Neuronal stem cell (in vitro differentiated cells): ENCODE results near the gene NHS.

Experiments used
- DNase-seq: peaks from one replicate; pipeline ENCODE4 v3.0.0-alpha.2; 2013; ENCODE audit warnings: low spot score
- H2AFZ ChIP-seq: one replicate; pipeline ENCODE4 v1.6.1; 2013; ENCODE audit warnings: mild to moderate bottlenecking, low read length, inconsistent platforms
- H2AK5ac ChIP-seq: 2 replicates; pipeline ENCODE4 v1.6.1; 2013; ENCODE audit warnings: low read depth, mild to moderate bottlenecking, inconsistent platforms, low read length, moderate library complexity, mixed read lengths
- H2BK120ac ChIP-seq: 2 replicates; pipeline ENCODE4 v1.6.1; 2013; ENCODE audit warnings: low read depth, mild to moderate bottlenecking, inconsistent platforms, low read length, moderate library complexity, mixed read lengths
- H2BK12ac ChIP-seq: one replicate; pipeline ENCODE4 v1.6.1; 2013; ENCODE audit warnings: low read length, inconsistent platforms
- H2BK15ac ChIP-seq: 2 replicates; pipeline ENCODE4 v1.6.1; 2013; ENCODE audit warnings: mild to moderate bottlenecking, low read length, inconsistent platforms, mixed read lengths
- H2BK5ac ChIP-seq: one replicate; pipeline ENCODE4 v1.6.1; 2013; ENCODE audit warnings: inconsistent platforms, mild to moderate bottlenecking, low read length, moderate library complexity
- H3K14ac ChIP-seq: one replicate; pipeline ENCODE4 v1.6.1; 2013; ENCODE audit warnings: low read length, inconsistent platforms
- H3K18ac ChIP-seq: 2 replicates; pipeline ENCODE4 v1.6.1; 2013; ENCODE audit warnings: low read length, inconsistent platforms
- H3K23ac ChIP-seq: 2 replicates; pipeline ENCODE4 v1.6.1; 2013; ENCODE audit warnings: low read depth, mild to moderate bottlenecking, mixed read lengths, low read length, inconsistent platforms; ENCODE audit not compliant: poor library complexity
- H3K27ac ChIP-seq: replicated peaks from 3 replicates; pipeline ENCODE4 v1.5.1; 2013; ENCODE audit warnings: low read length, inconsistent platforms
- H3K27me3 ChIP-seq, 3 experiments: 2 replicates each; pipeline ENCODE4 v1.6.1; 2013; ENCODE audit warnings: low read length in 3 of 3, mild to moderate bottlenecking in 2 of 3, inconsistent platforms in 1 of 3, low read depth in 1 of 3, mixed read lengths in 1 of 3, moderate library complexity in 1 of 3; ENCODE audit not compliant: control insufficient read depth in 3 of 3, insufficient read depth in 3 of 3
- H3K36me3 ChIP-seq, 2 donors: replicated peaks in 1 of 2; 2 replicates each; pipeline ENCODE4 v1.6.1; 2013; ENCODE audit warnings: low read length in 2 of 2; ENCODE audit not compliant: control insufficient read depth in 2 of 2, insufficient read depth in 2 of 2
- H3K4ac ChIP-seq: 2 replicates; pipeline ENCODE4 v1.6.1; 2013; ENCODE audit warnings: inconsistent platforms, mild to moderate bottlenecking, low read length, moderate library complexity
- H3K4me1 ChIP-seq, 2 donors: 1 replicate in 1 of 2; 2 replicates in 1 of 2; pipeline ENCODE4 v1.6.1; 2013; ENCODE audit warnings: low read length in 2 of 2, low read depth in 1 of 2; ENCODE audit not compliant: control insufficient read depth in 2 of 2, insufficient read depth in 1 of 2
- H3K4me2 ChIP-seq: one replicate; pipeline ENCODE4 v1.6.1; 2013; ENCODE audit warnings: mild to moderate bottlenecking, low read length, inconsistent platforms; ENCODE audit not compliant: insufficient read depth, poor library complexity, severe bottlenecking
- H3K4me3 ChIP-seq, 2 donors: 2 replicates each; pipeline ENCODE4 v1.5.1; 2013; ENCODE audit warnings: low read length in 2 of 2, mild to moderate bottlenecking in 2 of 2, inconsistent platforms in 1 of 2, moderate library complexity in 1 of 2
- H3K79me1 ChIP-seq: one replicate; pipeline ENCODE4 v1.6.1; 2013; ENCODE audit warnings: low read depth, mild to moderate bottlenecking, inconsistent platforms, low read length, moderate library complexity
- H3K9ac ChIP-seq: one replicate; pipeline ENCODE4 v1.6.1; 2013; ENCODE audit warnings: mild to moderate bottlenecking, low read depth, low read length, inconsistent platforms; ENCODE audit not compliant: poor library complexity
- H3K9me3 ChIP-seq, 2 donors: replicated peaks in 1 of 2; 2 replicates each; pipeline versions ENCODE3 to v1.6.1; 2013; ENCODE audit warnings: low read length in 2 of 2, mild to moderate bottlenecking in 2 of 2, inconsistent platforms in 1 of 2, low read depth in 1 of 2, mixed read lengths in 1 of 2, moderate library complexity in 1 of 2; ENCODE audit not compliant: control insufficient read depth in 2 of 2, insufficient read depth in 1 of 2
- H4K8ac ChIP-seq: one replicate; pipeline ENCODE4 v1.6.1; 2013; ENCODE audit warnings: low read depth, mild to moderate bottlenecking, inconsistent platforms, low read length, moderate library complexity
- H4K91ac ChIP-seq: one replicate; pipeline ENCODE4 v1.6.1; 2013; ENCODE audit warnings: low read length, low read depth, mild to moderate bottlenecking, inconsistent platforms; ENCODE audit not compliant: poor library complexity
- WGBS, 2 donors: extraction: QIAGEN DNeasy Blood & Tissue Kit; methylation state at CpG; one replicate each; pipeline ENCODE4 v1.1.7; 2013; ENCODE audit warnings: missing lambda C conversion rate in 2 of 2, mixed read lengths in 1 of 2; ENCODE audit not compliant: insufficient read length in 2 of 2, insufficient replicate concordance in 1 of 2; ENCODE audit errors: extremely low coverage in 2 of 2; 5-methylcytosine and 5-hydroxymethylcytosine counted together

The NHS gene

GRCh38 chrX:17767734-17768133 lies 392.7 kb downstream of the NHS start:
- no peak overlapping the region for H3K18ac ChIP-seq
- no peak overlapping the region for H3K9ac ChIP-seq
- no peaks in the 10 kb centered on the region for H3K36me3 ChIP-seq
- no peak overlapping the region for H2BK15ac ChIP-seq
- no peak overlapping the region for H2BK5ac ChIP-seq
- H3K9me3 ChIP-seq, result no peaks in the 10 kb centered on the region
- no peak overlapping the region for H2BK12ac ChIP-seq
- WGBS, 2 donors, result no CpG with 5 or more reads among the region's 1 CpG
- peaks cover 0 to 60% (median 0%) of the 10 kb centered on the region in 3 experiments for H3K27me3 ChIP-seq
- H3K4ac ChIP-seq, result no peak overlapping the region
- no peak overlapping the region for H4K91ac ChIP-seq
- H2AK5ac ChIP-seq, result no peak overlapping the region
- H3K23ac ChIP-seq, result no peak overlapping the region
- no peak for DNase-seq
- no peak overlapping the region for H3K4me3 ChIP-seq
- no peak overlapping the region for H3K4me2 ChIP-seq
- H2AFZ ChIP-seq, result no peak overlapping the region
- no peaks in the 10 kb centered on the region for H3K4me1 ChIP-seq
- H3K27ac ChIP-seq, result no peak overlapping the region
- no peak overlapping the region for H3K14ac ChIP-seq
- H4K8ac ChIP-seq, result no peak overlapping the region
- H2BK120ac ChIP-seq, result no peak overlapping the region
- no peaks in the 10 kb centered on the region for H3K79me1 ChIP-seq

GRCh38 chrX:17768997-17769396 lies 394.0 kb downstream of the NHS start:
- Histone ChIP-seq H3K9ac (no peak overlapping the region), H2BK120ac (no peak overlapping the region), H3K4me1 (no peaks in the 10 kb centered on the region), H3K36me3 (no peaks in the 10 kb centered on the region), H3K4ac (no peak overlapping the region), H3K79me1 (no peaks in the 10 kb centered on the region), H2AK5ac (no peak overlapping the region), H3K27me3 (peaks cover 0 to 72% (median 0%) of the 10 kb centered on the region in 3 experiments), H3K4me2 (no peak overlapping the region), H3K18ac (no peak overlapping the region), H4K8ac (no peak overlapping the region), H2AFZ (no peak overlapping the region), H3K9me3 (no peaks in the 10 kb centered on the region), H3K14ac (no peak overlapping the region), H2BK12ac (no peak overlapping the region), H3K4me3 (no peak overlapping the region), H2BK5ac (no peak overlapping the region), H3K27ac (no peak overlapping the region), H4K91ac (no peak overlapping the region), H2BK15ac (no peak overlapping the region), H3K23ac (no peak overlapping the region)
- WGBS, 2 donors, result no CpG with 5 or more reads among the region's 5 CpGs
- DNase-seq, result no peak

GRCh38 chrX:17769701-17770269 lies 394.8 kb downstream of the NHS start:
- Histone ChIP-seq H3K27ac (no peak overlapping the region), H2BK12ac (no peak overlapping the region), H3K4me2 (no peak overlapping the region), H3K18ac (no peak overlapping the region), H3K14ac (no peak overlapping the region), H4K91ac (no peak overlapping the region), H3K36me3 (no peaks in the 10 kb centered on the region), H2AFZ (no peak overlapping the region), H2BK5ac (no peak overlapping the region), H4K8ac (no peak overlapping the region), H3K23ac (no peak overlapping the region), H3K9me3 (no peaks in the 10 kb centered on the region), H3K27me3 (peaks cover 0 to 77% (median 0%) of the 10 kb centered on the region in 3 experiments), H3K4me1 (no peaks in the 10 kb centered on the region), H2BK120ac (no peak overlapping the region), H3K79me1 (no peaks in the 10 kb centered on the region), H2BK15ac (no peak overlapping the region), H3K4ac (no peak overlapping the region), H2AK5ac (no peak overlapping the region), H3K4me3 (no peak overlapping the region), H3K9ac (no peak overlapping the region)
- no peak for DNase-seq
- no CpG with 5 or more reads among the region's 3 CpGs for WGBS, 2 donors

- no peak overlapping the region for H2AK5ac ChIP-seq
- no peak overlapping the region for H3K4me2 ChIP-seq
- no peak overlapping the region for H2BK15ac ChIP-seq
- peaks cover 0 to 51% (median 0%) of the 10 kb centered on the region in 3 experiments for H3K27me3 ChIP-seq
- H2BK5ac ChIP-seq, result no peak overlapping the region
- no peaks in the 10 kb centered on the region for H3K79me1 ChIP-seq
- H3K14ac ChIP-seq, result no peak overlapping the region
- no peak overlapping the region for H4K91ac ChIP-seq
- no peak overlapping the region for H3K4ac ChIP-seq
- no CpG with 5 or more reads among the region's 8 CpGs for WGBS, 2 donors
- H3K23ac ChIP-seq, result no peak overlapping the region
- no peak overlapping the region for H2BK12ac ChIP-seq
- no peak for DNase-seq
- no peak overlapping the region for H3K27ac ChIP-seq
- H4K8ac ChIP-seq, result no peak overlapping the region
- H3K18ac ChIP-seq, result no peak overlapping the region
- no peak overlapping the region for H3K9ac ChIP-seq
- H2BK120ac ChIP-seq, result no peak overlapping the region
- H3K4me1 ChIP-seq, result no peaks in the 10 kb centered on the region
- no peaks in the 10 kb centered on the region for H3K9me3 ChIP-seq
- H3K36me3 ChIP-seq, result no peaks in the 10 kb centered on the region
- H3K4me3 ChIP-seq, result no peak overlapping the region
- no peak overlapping the region for H2AFZ ChIP-seq
These were observed 398.3 kb downstream of the NHS start for GRCh38 chrX:17773221-17773876.
